ENCODE data around the gene SLC2A9. TPM values are rescaled to one million over a fixed set of nuclear protein-coding genes. Genes with fewer than 3 reads are reported as not detected.

The SLC2A9 gene
- polyA plus RNA-seq, 1 donor, result 28.7 TPM

- no peaks in the 10 kb centered on the region for H3K27me3 ChIP-seq (ENCODE audit: control insufficient read depth, insufficient read depth, low read length)
- no peak overlapping the region for H3K4me3 ChIP-seq (ENCODE audit: low read length)
- no CpG with 5 or more reads among the region's 5 CpGs for WGBS (ENCODE audit: insufficient coverage, low lambda C conversion rate)
- DNase-seq, result no peak
- no peak overlapping the region for H3K27ac ChIP-seq (ENCODE audit: low read length)
- no peaks in the 10 kb centered on the region for H3K4me1 ChIP-seq (ENCODE audit: control insufficient read depth, insufficient read depth, low read length)
- H3K9me3 ChIP-seq (ENCODE audit: control insufficient read depth, low read depth, low read length), result no peaks in the 10 kb centered on the region
- peaks cover 16% of the 10 kb centered on the region for H3K36me3 ChIP-seq (ENCODE audit: control insufficient read depth, insufficient read depth, low read length)
These were observed 58.0 kb downstream of the SLC2A9 start for GRCh38 chr4:9963328-9963727.

- H3K4me3 ChIP-seq (ENCODE audit: low read length), result no peak overlapping the region
- H3K9me3 ChIP-seq (ENCODE audit: control insufficient read depth, low read depth, low read length), result no peaks in the 10 kb centered on the region
- no peak for DNase-seq
- no peaks in the 10 kb centered on the region for H3K4me1 ChIP-seq (ENCODE audit: control insufficient read depth, insufficient read depth, low read length)
- H3K36me3 ChIP-seq (ENCODE audit: control insufficient read depth, insufficient read depth, low read length), result peaks cover 16% of the 10 kb centered on the region
- H3K27me3 ChIP-seq (ENCODE audit: control insufficient read depth, insufficient read depth, low read length), result no peaks in the 10 kb centered on the region
- H3K27ac ChIP-seq (ENCODE audit: low read length), result no peak overlapping the region
- 100% methylated on average over 1 of the region's 5 CpGs for WGBS (ENCODE audit: insufficient coverage, low lambda C conversion rate)
These were observed 58.5 kb downstream of the SLC2A9 start for GRCh38 chr4:9962611-9963314.

GRCh38 chr4:9954468-9954867 is 66.8 kb downstream of the SLC2A9 start:
- DNase-seq, result no peak
- WGBS (ENCODE audit: insufficient coverage, low lambda C conversion rate), result no CpG with 5 or more reads among the region's 3 CpGs
- peaks cover 11% of the 10 kb centered on the region for H3K36me3 ChIP-seq (ENCODE audit: control insufficient read depth, insufficient read depth, low read length)
- H3K9me3 ChIP-seq (ENCODE audit: control insufficient read depth, low read depth, low read length), result no peaks in the 10 kb centered on the region
- no peaks in the 10 kb centered on the region for H3K27me3 ChIP-seq (ENCODE audit: control insufficient read depth, insufficient read depth, low read length)
- no peaks in the 10 kb centered on the region for H3K4me1 ChIP-seq (ENCODE audit: control insufficient read depth, insufficient read depth, low read length)
- no peak overlapping the region for H3K4me3 ChIP-seq (ENCODE audit: low read length)
- H3K27ac ChIP-seq (ENCODE audit: low read length), result no peak overlapping the region

GRCh38 chr4:9953089-9953488 is 68.2 kb downstream of the SLC2A9 start:
- 100% methylated on average over 2 of the region's 4 CpGs for WGBS (ENCODE audit: insufficient coverage, low lambda C conversion rate)
- Histone ChIP-seq H3K4me3 (ENCODE audit: low read length) (no peak overlapping the region), H3K27ac (ENCODE audit: low read length) (no peak overlapping the region), H3K9me3 (ENCODE audit: control insufficient read depth, low read depth, low read length) (no peaks in the 10 kb centered on the region), H3K36me3 (ENCODE audit: control insufficient read depth, insufficient read depth, low read length) (peaks cover 11% of the 10 kb centered on the region), H3K4me1 (ENCODE audit: control insufficient read depth, insufficient read depth, low read length) (no peaks in the 10 kb centered on the region), H3K27me3 (ENCODE audit: control insufficient read depth, insufficient read depth, low read length) (no peaks in the 10 kb centered on the region)
- DNase-seq, result no peak

GRCh38 chr4:9952415-9952950 is 68.8 kb downstream of the SLC2A9 start:
- Histone ChIP-seq H3K9me3 (ENCODE audit: control insufficient read depth, low read depth, low read length) (no peaks in the 10 kb centered on the region), H3K36me3 (ENCODE audit: control insufficient read depth, insufficient read depth, low read length) (peaks cover 11% of the 10 kb centered on the region)
- 100% methylated on average over 2 of the region's 8 CpGs for WGBS (ENCODE audit: insufficient coverage, low lambda C conversion rate)

GRCh38 chr4:9949573-9949972 is 71.7 kb downstream of the SLC2A9 start:
- Histone ChIP-seq H3K27me3 (ENCODE audit: control insufficient read depth, insufficient read depth, low read length) (no peaks in the 10 kb centered on the region), H3K4me1 (ENCODE audit: control insufficient read depth, insufficient read depth, low read length) (no peaks in the 10 kb centered on the region), H3K4me3 (ENCODE audit: low read length) (no peak overlapping the region), H3K27ac (ENCODE audit: low read length) (no peak overlapping the region), H3K36me3 (ENCODE audit: control insufficient read depth, insufficient read depth, low read length) (peaks cover 7% of the 10 kb centered on the region), H3K9me3 (ENCODE audit: control insufficient read depth, low read depth, low read length) (no peaks in the 10 kb centered on the region)
- WGBS (ENCODE audit: insufficient coverage, low lambda C conversion rate), result no CpG with 5 or more reads among the region's 2 CpGs
- no peak for DNase-seq

More at GRCh38 chr4:9952415-9952950, 68.8 kb downstream of the SLC2A9 start:
- Histone ChIP-seq H3K27me3 (ENCODE audit: control insufficient read depth, insufficient read depth, low read length) (no peaks in the 10 kb centered on the region), H3K27ac (ENCODE audit: low read length) (no peak overlapping the region), H3K4me1 (ENCODE audit: control insufficient read depth, insufficient read depth, low read length) (no peaks in the 10 kb centered on the region), H3K4me3 (ENCODE audit: low read length) (no peak overlapping the region)
- DNase-seq, result no peak

GRCh38 chr4:9947168-9948062 is 73.9 kb downstream of the SLC2A9 start:
- DNase-seq, result peak; percentile 25 to 81
- Histone ChIP-seq H3K9me3 (ENCODE audit: control insufficient read depth, low read depth, low read length) (no peaks in the 10 kb centered on the region), H3K4me1 (ENCODE audit: control insufficient read depth, insufficient read depth, low read length) (no peaks in the 10 kb centered on the region), H3K36me3 (ENCODE audit: control insufficient read depth, insufficient read depth, low read length) (peaks cover 2% of the 10 kb centered on the region), H3K4me3 (ENCODE audit: low read length) (no peak overlapping the region), H3K27ac (ENCODE audit: low read length) (no peak overlapping the region), H3K27me3 (ENCODE audit: control insufficient read depth, insufficient read depth, low read length) (no peaks in the 10 kb centered on the region)
- 33% methylated on average over 1 of the region's 10 CpGs for WGBS (ENCODE audit: insufficient coverage, low lambda C conversion rate)

GRCh38 chr4:9946170-9946569 is 75.1 kb downstream of the SLC2A9 start:
- WGBS (ENCODE audit: insufficient coverage, low lambda C conversion rate), result no CpG with 5 or more reads among the region's 2 CpGs
- no peaks in the 10 kb centered on the region for H3K4me1 ChIP-seq (ENCODE audit: control insufficient read depth, insufficient read depth, low read length)
- peaks cover 6% of the 10 kb centered on the region for H3K36me3 ChIP-seq (ENCODE audit: control insufficient read depth, insufficient read depth, low read length)
- H3K4me3 ChIP-seq (ENCODE audit: low read length), result no peak overlapping the region
- H3K9me3 ChIP-seq (ENCODE audit: control insufficient read depth, low read depth, low read length), result no peaks in the 10 kb centered on the region
- no peak for DNase-seq
- H3K27me3 ChIP-seq (ENCODE audit: control insufficient read depth, insufficient read depth, low read length), result no peaks in the 10 kb centered on the region
- no peak overlapping the region for H3K27ac ChIP-seq (ENCODE audit: low read length)

GRCh38 chr4:9944431-9945425 is 76.6 kb downstream of the SLC2A9 start:
- 60% methylated on average over 1 of the region's 13 CpGs for WGBS (ENCODE audit: insufficient coverage, low lambda C conversion rate)
- Histone ChIP-seq H3K4me1 (ENCODE audit: control insufficient read depth, insufficient read depth, low read length) (no peaks in the 10 kb centered on the region), H3K36me3 (ENCODE audit: control insufficient read depth, insufficient read depth, low read length) (peaks cover 12% of the 10 kb centered on the region), H3K4me3 (ENCODE audit: low read length) (no peak overlapping the region), H3K27ac (ENCODE audit: low read length) (no peak overlapping the region), H3K27me3 (ENCODE audit: control insufficient read depth, insufficient read depth, low read length) (no peaks in the 10 kb centered on the region), H3K9me3 (ENCODE audit: control insufficient read depth, low read depth, low read length) (no peaks in the 10 kb centered on the region)
- DNase-seq, result peak in 1 of 2 donors; percentile 24

All from large intestine (tissue), 3 donors.